ENCODE measurements around the gene PIK3R2. TPM values are rescaled to one million over a fixed set of nuclear protein-coding genes. Genes with fewer than 3 reads are reported as not detected.

PIK3R2 gene
- total and polyA plus RNA-seq, 2 of the 13 experiments (the other 11 are each of a cell fraction or from before 2014, with no cell fraction given) = 18.6 to 25.3 TPM

- TF ChIP-seq ZBTB49 (CRISPR knock-in tag; IDR thresholded peaks at IDR 0.05; ENCODE audit: borderline replicate concordance) = no peak
- TF ChIP-seq MATR3 (CRISPR knock-in tag; IDR thresholded peaks at IDR 0.05) = no peak
- no peak for TF ChIP-seq NFKBIZ (CRISPR knock-in tag; IDR thresholded peaks at IDR 0.05)
- TF ChIP-seq ADNP (CRISPR knock-in tag; IDR thresholded peaks at IDR 0.05) = no peak
- no peak for TF ChIP-seq UBTF (CRISPR knock-in tag; IDR thresholded peaks at IDR 0.05)
- TF ChIP-seq ZHX1 (CRISPR knock-in tag; IDR thresholded peaks at IDR 0.05; ENCODE audit: low read depth) = no peak
- no peak for TF ChIP-seq KDM5A (IDR thresholded peaks at IDR 0.05; ENCODE audit: borderline replicate concordance, low read length)
- no peak; the same call in 1 of the 2 replicates for TF ChIP-seq RAD21 (CRISPR knock-in tag; IDR thresholded peaks at IDR 0.05)
- no peak for TF ChIP-seq PRPF4 (IDR thresholded peaks at IDR 0.05; ENCODE audit: low read depth, low read length, poor library complexity, severe bottlenecking)
- TF ChIP-seq TAF15 (IDR thresholded peaks at IDR 0.05; ENCODE audit: low read depth, low read length, poor library complexity, severe bottlenecking) = no peak
- TF ChIP-seq ZNF256 (CRISPR knock-in tag; conservative IDR thresholded peaks at IDR 0.05) = no peak
- TF ChIP-seq ZSCAN12 (CRISPR knock-in tag; IDR thresholded peaks at IDR 0.05) = no peak
- no peak for TF ChIP-seq ZNF292 (CRISPR knock-in tag; IDR thresholded peaks at IDR 0.05; ENCODE audit: borderline replicate concordance, low read depth)
- TF ChIP-seq ELF1 (CRISPR knock-in tag; IDR thresholded peaks at IDR 0.05) = no peak
- no peak for TF ChIP-seq MLLT10 (CRISPR knock-in tag; IDR thresholded peaks at IDR 0.05)
- TF ChIP-seq ZNF784 (CRISPR knock-in tag; IDR thresholded peaks at IDR 0.05; ENCODE audit: borderline replicate concordance) = no peak
- no peak for TF ChIP-seq ZNF235 (CRISPR knock-in tag; IDR thresholded peaks at IDR 0.05; ENCODE audit: borderline replicate concordance)
- no peak for TF ChIP-seq ZNF569 (CRISPR knock-in tag; IDR thresholded peaks at IDR 0.05; ENCODE audit: borderline replicate concordance)
- TF ChIP-seq CBX2 (IDR thresholded peaks at IDR 0.05; ENCODE audit: low read depth, low read length) = no peak
- TF ChIP-seq CBX2 (CRISPR knock-in tag; IDR thresholded peaks at IDR 0.05; ENCODE audit: low read depth) = no peak
- no peak for TF ChIP-seq BRF2 (CRISPR knock-in tag; IDR thresholded peaks at IDR 0.05)
Observed at GRCh38 chr19:18203863-18204393, 51.0 kb downstream of the PIK3R2 start, which contains the start of gene RAB3A (continued).
